GM19395 (cell line): Measurements from ENCODE around the gene SAMD4A.

Source experiments
- ATAC-seq: cut with Tn5 transposase; IDR thresholded peaks from one replicate; pipeline ENCODE4 v1.9.1; 2021; ENCODE audit warnings: mild to moderate bottlenecking, moderate library complexity; ENCODE audit not compliant: unreplicated experiment

Gene SAMD4A

GRCh38 chr14:54675236-54676128 lies 108.6 kb downstream of the SAMD4A start:
- ATAC-seq: no peak

- ATAC-seq: no peak
Measured at GRCh38 chr14:54676812-54677708, 110.1 kb downstream of the SAMD4A start.

GRCh38 chr14:54680651-54681050 lies 113.7 kb downstream of the SAMD4A start:
- ATAC-seq: no peak

- no peak for ATAC-seq
Measured at GRCh38 chr14:54681811-54682261, 114.9 kb downstream of the SAMD4A start.

GRCh38 chr14:54682578-54682977 lies 115.7 kb downstream of the SAMD4A start:
- ATAC-seq: no peak

GRCh38 chr14:54683882-54684794 lies 117.2 kb downstream of the SAMD4A start:
- ATAC-seq: no peak

GRCh38 chr14:54685286-54685845 lies 118.4 kb downstream of the SAMD4A start:
- ATAC-seq: no peak

GRCh38 chr14:54686219-54686870 lies 119.4 kb downstream of the SAMD4A start:
- no peak for ATAC-seq

- no peak for ATAC-seq
Measured at GRCh38 chr14:54686871-54687749, 120.2 kb downstream of the SAMD4A start.

GRCh38 chr14:54687750-54688119 lies 120.8 kb downstream of the SAMD4A start:
- no peak for ATAC-seq

- no peak for ATAC-seq
Measured at GRCh38 chr14:54688229-54688628, 121.3 kb downstream of the SAMD4A start.

GRCh38 chr14:54689928-54690327 lies 123.0 kb downstream of the SAMD4A start:
- ATAC-seq: no peak

GRCh38 chr14:54690887-54691286 lies 124.0 kb downstream of the SAMD4A start:
- ATAC-seq: no peak

- no peak for ATAC-seq
Measured at GRCh38 chr14:54691525-54692283, 124.8 kb downstream of the SAMD4A start.

- ATAC-seq: no peak
Measured at GRCh38 chr14:54692284-54692772, 125.4 kb downstream of the SAMD4A start.

- ATAC-seq: no peak
Measured at GRCh38 chr14:54693761-54694160, 126.8 kb downstream of the SAMD4A start.

GRCh38 chr14:54695196-54695595 lies 128.3 kb downstream of the SAMD4A start:
- no peak for ATAC-seq

GRCh38 chr14:54697001-54697400 lies 130.1 kb downstream of the SAMD4A start:
- ATAC-seq: no peak
